ENCODE results near the gene COL1A2. TPM values are rescaled to one million over a fixed set of nuclear protein-coding genes. Genes with fewer than 3 reads are reported as not detected.

The COL1A2 gene
- total and polyA plus RNA-seq, 2 of the 13 experiments (the other 11 are each of a cell fraction or from before 2014, with no cell fraction given), result not detected

- TF ChIP-seq ZNF770 (CRISPR knock-in tag; IDR thresholded peaks at IDR 0.05) (peak; percentile 62), ZNF33A (CRISPR knock-in tag; IDR thresholded peaks at IDR 0.05; ENCODE audit: borderline replicate concordance) (no peak), MXD1 (CRISPR knock-in tag; IDR thresholded peaks at IDR 0.05) (no peak)
These were observed 46.4 kb downstream of the COL1A2 start (continued) for GRCh38 chr7:94441138-94441537.

GRCh38 chr7:94442639-94443038 lies 47.9 kb downstream of the COL1A2 start:
- Histone ChIP-seq H4K20me1 (ENCODE audit: insufficient read depth, low read length) (no peaks in the 10 kb centered on the region), H3K36me3 (replicated peaks in 1 of 2; ENCODE audit: control insufficient read depth in 1 of 2, insufficient read depth in 2 of 2, low read length in 2 of 2) (no peaks in the 10 kb centered on the region), H3K79me2 (ENCODE audit: insufficient read depth, low read length) (no peaks in the 10 kb centered on the region), H3K9ac (ENCODE audit: insufficient read depth, low read depth, low read length) (no peak overlapping the region), H2AFZ (ENCODE audit: low read length) (no peak overlapping the region), H3K27me3 (ENCODE audit: control insufficient read depth in 1 of 2, insufficient read depth in 2 of 2, low read length in 2 of 2) (no peaks in the 10 kb centered on the region), H3K4me3 (replicated peaks in 1 of 3; ENCODE audit: insufficient read depth in 1 of 3, low read depth in 2 of 3, low read length in 3 of 3) (no peak overlapping the region), H3K4me1 (ENCODE audit: insufficient read depth, low read length) (peaks cover 54% of the 10 kb centered on the region), H3K9me3 (ENCODE audit: low read length) (no peaks in the 10 kb centered on the region), H3K4me2 (ENCODE audit: low read depth, low read length) (no peak overlapping the region), H3K27ac (ENCODE audit: extremely low read length, insufficient read depth, low read length) (no peak overlapping the region)
- in situ Hi-C loops (cut with HindIII; ENCODE audit: extremely low pct_ligation_motif_present, low pct_unique_long_range_greater_than_20kb), result loop anchor here (25.0 kb wide), 1 partner anchor 795 kb away; no protein-coding TSS in a partner anchor
- CTCF ChIA-PET (ENCODE audit: low intra/inter-chr PET ratio, low total read pairs), result no interaction called here
- POLR2A ChIA-PET, result interaction anchor here (1.2 kb wide), 1 partner anchor 213 kb away, joined by 3 read pairs; the partner anchor contains the start of gene SGCE
- BruUV-seq (replicated peaks), result no TSS peak
- 76% methylated on average over 3 of the region's 3 CpGs for WGBS (ENCODE audit: low lambda C conversion rate)
- intact Hi-C loops (cut with micrococcal nuclease; ENCODE audit: unreplicated experiment), result loop anchor here (10.0 kb wide), 1 partner anchor 762 kb away; no protein-coding TSS in a partner anchor
- FAIRE-seq (no peak), DNase-seq (ENCODE audit: low spot score) (no peak), ATAC-seq (no peak)
- no peak for TF ChIP-seq HMG20A (CRISPR knock-in tag; IDR thresholded peaks at IDR 0.05; ENCODE audit: borderline replicate concordance)
